DOHH2 (cell line): ENCODE measurements around the gene GLS.

ENCODE experiments used
- H3F3A ChIP-seq: fragments of 200-600 bp; sonication (generic), shearing (Covaris generic); 2 replicates; pipeline ENCODE4 v1.6.0; 2016; ENCODE audit warnings: antibody characterized with exemption, mild to moderate bottlenecking; ENCODE audit not compliant: control insufficient read depth, insufficient read depth
- H3K27ac ChIP-seq: fragments of 200-600 bp; sonication (generic); 2 replicates; pipeline ENCODE4 v1.5.1; 2014; ENCODE audit warnings: low read depth, mild to moderate bottlenecking, low read length, moderate library complexity
- H3K27me3 ChIP-seq: fragments of 200-600 bp; sonication (generic); 2 replicates; pipeline ENCODE4 v1.6.1; 2014; ENCODE audit warnings: mild to moderate bottlenecking, low read length, mixed read lengths; ENCODE audit not compliant: control insufficient read depth
- H3K36me3 ChIP-seq: fragments of 200-600 bp; sonication (generic); 2 replicates; pipeline ENCODE4 v1.6.1; 2014; ENCODE audit warnings: mild to moderate bottlenecking, low read length, moderate library complexity, mixed read lengths; ENCODE audit not compliant: control insufficient read depth
- H3K4me1 ChIP-seq: fragments of 200-600 bp; sonication (generic); 2 replicates; pipeline ENCODE4 v1.6.1; 2014; ENCODE audit warnings: mild to moderate bottlenecking, low read length, mixed read lengths; ENCODE audit not compliant: control insufficient read depth
- H3K4me2 ChIP-seq: fragments of 200-600 bp; sonication (generic); 2 replicates; pipeline ENCODE4 v1.6.0; 2014; ENCODE audit warnings: mild to moderate bottlenecking, low read length, moderate library complexity
- H3K4me3 ChIP-seq: fragments of 200-600 bp; sonication (generic); 2 replicates; pipeline ENCODE4 v1.5.1; 2014; ENCODE audit warnings: mild to moderate bottlenecking, low read length, mixed read lengths
- H3K79me2 ChIP-seq: fragments of 200-600 bp; sonication (generic); 2 replicates; pipeline ENCODE4 v1.6.1; 2014; ENCODE audit warnings: mild to moderate bottlenecking, low read length, mixed read lengths; ENCODE audit not compliant: control insufficient read depth
- H3K9me2 ChIP-seq: fragments of 200-600 bp; sonication (generic); replicated peaks from 2 replicates; pipeline ENCODE4 v1.6.1; 2014; ENCODE audit warnings: mild to moderate bottlenecking, low read length, mixed read lengths; ENCODE audit not compliant: control insufficient read depth
- H3K9me3 ChIP-seq: fragments of 200-600 bp; sonication (generic); 2 replicates; pipeline ENCODE4 v1.6.1; 2014; ENCODE audit warnings: antibody characterized with exemption, low read length, mixed read lengths; ENCODE audit not compliant: control insufficient read depth, insufficient read depth
- H4K20me1 ChIP-seq: fragments of 200-600 bp; sonication (generic); 2 replicates; pipeline ENCODE4 v1.6.0; 2014; ENCODE audit warnings: low read depth, mild to moderate bottlenecking, antibody characterized with exemption, low read length, moderate library complexity; ENCODE audit not compliant: control insufficient read depth, insufficient read depth
- EZH2phosphoT487 ChIP-seq: fragments of 200-600 bp; sonication (generic); IDR thresholded peaks from 2 replicates; pipeline ENCODE4 v1.6.1; 2017; ENCODE audit warnings: borderline replicate concordance, mild to moderate bottlenecking, antibody characterized with exemption, low read length, moderate library complexity, mixed read lengths
- TF ChIP-seq, protein P1 (sequence below): fragments of 200-600 bp; sonication (generic); IDR thresholded peaks from one replicate; pipeline ENCODE4 v1.5.1; 2014; ENCODE audit warnings: antibody characterized with exemption, mild to moderate bottlenecking, low read depth, low read length; ENCODE audit not compliant: poor library complexity, severe bottlenecking

Gene GLS

GRCh38 chr2:190835303-190835930 is 45.2 kb upstream of the GLS start:
- Histone ChIP-seq H3K27ac (no peak overlapping the region), H3K9me3 (no peaks in the 10 kb centered on the region), H3K36me3 (no peaks in the 10 kb centered on the region), H3K9me2 (no peaks in the 10 kb centered on the region), H3F3A (no peaks in the 10 kb centered on the region), H3K79me2 (no peaks in the 10 kb centered on the region), H3K4me2 (no peak overlapping the region), H3K27me3 (peaks cover 7% of the 10 kb centered on the region; the same call in 1 of the 2 replicates), H3K4me1 (no peaks in the 10 kb centered on the region), H3K4me3 (no peak overlapping the region), H4K20me1 (no peaks in the 10 kb centered on the region)
- no peak for TF ChIP-seq EZH2phosphoT487
- TF ChIP-seq, protein P1, sequence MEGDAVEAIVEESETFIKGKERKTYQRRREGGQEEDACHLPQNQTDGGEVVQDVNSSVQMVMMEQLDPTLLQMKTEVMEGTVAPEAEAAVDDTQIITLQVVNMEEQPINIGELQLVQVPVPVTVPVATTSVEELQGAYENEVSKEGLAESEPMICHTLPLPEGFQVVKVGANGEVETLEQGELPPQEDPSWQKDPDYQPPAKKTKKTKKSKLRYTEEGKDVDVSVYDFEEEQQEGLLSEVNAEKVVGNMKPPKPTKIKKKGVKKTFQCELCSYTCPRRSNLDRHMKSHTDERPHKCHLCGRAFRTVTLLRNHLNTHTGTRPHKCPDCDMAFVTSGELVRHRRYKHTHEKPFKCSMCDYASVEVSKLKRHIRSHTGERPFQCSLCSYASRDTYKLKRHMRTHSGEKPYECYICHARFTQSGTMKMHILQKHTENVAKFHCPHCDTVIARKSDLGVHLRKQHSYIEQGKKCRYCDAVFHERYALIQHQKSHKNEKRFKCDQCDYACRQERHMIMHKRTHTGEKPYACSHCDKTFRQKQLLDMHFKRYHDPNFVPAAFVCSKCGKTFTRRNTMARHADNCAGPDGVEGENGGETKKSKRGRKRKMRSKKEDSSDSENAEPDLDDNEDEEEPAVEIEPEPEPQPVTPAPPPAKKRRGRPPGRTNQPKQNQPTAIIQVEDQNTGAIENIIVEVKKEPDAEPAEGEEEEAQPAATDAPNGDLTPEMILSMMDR = no peak

- Histone ChIP-seq H3K27ac (no peak overlapping the region), H3K27me3 (peaks cover 7% of the 10 kb centered on the region; the same call in 1 of the 2 replicates), H4K20me1 (no peaks in the 10 kb centered on the region), H3F3A (no peaks in the 10 kb centered on the region), H3K4me3 (no peak overlapping the region), H3K4me2 (no peak overlapping the region), H3K4me1 (no peaks in the 10 kb centered on the region), H3K9me3 (no peaks in the 10 kb centered on the region), H3K36me3 (no peaks in the 10 kb centered on the region), H3K9me2 (no peaks in the 10 kb centered on the region), H3K79me2 (no peaks in the 10 kb centered on the region)
- TF ChIP-seq EZH2phosphoT487 = no peak
- TF ChIP-seq, protein P1 = no peak
Observed at GRCh38 chr2:190836767-190837166, 43.9 kb upstream of the GLS start.

DNA sequence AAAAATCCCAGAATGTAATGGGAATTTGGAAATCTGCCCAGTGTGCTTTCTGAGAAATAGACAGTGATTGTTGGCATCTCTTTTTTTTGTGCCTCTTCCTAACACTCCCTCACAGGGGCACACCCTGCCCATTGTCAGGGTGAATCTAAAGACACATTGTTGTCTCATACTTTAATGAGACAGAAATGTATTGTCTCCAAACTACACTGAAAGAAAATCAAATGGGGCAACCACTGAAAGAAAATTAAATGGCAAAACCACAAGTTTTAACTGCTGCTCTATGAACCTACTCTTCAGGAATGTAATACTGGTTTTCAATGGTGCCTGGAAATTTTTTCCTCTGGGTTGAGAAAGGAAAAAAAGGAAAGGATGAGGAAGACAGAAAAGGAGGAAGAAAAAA is 43.2 kb upstream of the GLS start:
- TF ChIP-seq, protein P1 = no peak
- no peak for TF ChIP-seq EZH2phosphoT487
- peaks cover 7% of the 10 kb centered on the region; the same call in 1 of the 2 replicates for H3K27me3 ChIP-seq
- H3K4me2 ChIP-seq = no peak overlapping the region
- no peaks in the 10 kb centered on the region for H3K4me1 ChIP-seq
- no peak overlapping the region for H3K4me3 ChIP-seq
- no peaks in the 10 kb centered on the region for H3K36me3 ChIP-seq
- no peaks in the 10 kb centered on the region for H3F3A ChIP-seq
- H4K20me1 ChIP-seq = no peaks in the 10 kb centered on the region
- H3K79me2 ChIP-seq = no peaks in the 10 kb centered on the region
- H3K27ac ChIP-seq = no peak overlapping the region
- H3K9me2 ChIP-seq = no peaks in the 10 kb centered on the region
- no peaks in the 10 kb centered on the region for H3K9me3 ChIP-seq
